GM21528 (cell line): ENCODE measurements around the gene TSSC4.
A peak's percentile ranks its signal among the peaks of the same experiment; 100 is the strongest.

Source experiments
- ATAC-seq: cut with Tn5 transposase; IDR thresholded peaks from one replicate; pipeline ENCODE4 v1.9.1; 2021; ENCODE audit warnings: mild to moderate bottlenecking, moderate library complexity; ENCODE audit not compliant: unreplicated experiment, low FRiP score

The TSSC4 gene

GRCh38 chr11:2368851-2369180 is 31.7 kb upstream of the TSSC4 start:
- no peak for ATAC-seq

- ATAC-seq: no peak
These were observed 31.2 kb upstream of the TSSC4 start for GRCh38 chr11:2369320-2369719.

- no peak for ATAC-seq
These were observed 30.7 kb upstream of the TSSC4 start for GRCh38 chr11:2369896-2370295.

DNA sequence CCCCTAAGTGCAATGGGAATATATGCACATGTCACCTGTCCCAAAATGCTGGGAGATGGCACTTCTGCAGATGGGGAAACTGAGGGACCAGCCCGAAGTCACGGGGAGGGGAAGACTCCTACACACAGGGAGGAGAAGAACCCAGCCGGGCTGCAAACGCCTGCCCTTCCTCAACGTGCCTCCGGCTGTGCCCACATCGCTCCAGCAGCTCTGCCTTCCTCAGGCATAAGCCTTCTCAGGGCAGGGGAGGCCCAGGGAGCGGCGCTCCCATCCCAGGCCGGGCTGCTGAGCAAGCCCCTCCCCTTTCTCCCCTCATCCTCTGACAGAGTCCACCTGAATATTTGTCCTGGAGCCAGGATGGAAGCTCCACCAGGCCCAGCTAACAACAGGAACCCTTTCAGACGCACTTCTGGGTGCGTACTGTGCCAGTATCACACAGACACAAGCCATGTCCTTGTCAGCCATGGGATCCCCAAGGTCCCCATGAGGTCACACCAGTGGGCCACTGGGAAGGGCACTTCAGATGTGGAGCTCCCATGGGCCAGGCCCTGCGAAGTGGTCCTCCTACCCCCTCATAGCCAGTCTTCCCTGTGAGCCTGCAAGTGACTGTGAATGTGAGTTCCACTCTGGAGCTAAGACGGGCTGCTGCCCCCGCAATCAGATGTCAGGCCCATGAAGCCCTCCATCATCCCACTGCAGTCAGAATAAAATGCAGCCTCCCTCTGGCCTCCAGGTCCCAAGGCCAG is 25.9 kb upstream of the TSSC4 start:
- no peak for ATAC-seq

- ATAC-seq: no peak
These were observed 25.2 kb upstream of the TSSC4 start for GRCh38 chr11:2375341-2375853.

GRCh38 chr11:2375964-2376551 is 24.5 kb upstream of the TSSC4 start:
- ATAC-seq: no peak

DNA sequence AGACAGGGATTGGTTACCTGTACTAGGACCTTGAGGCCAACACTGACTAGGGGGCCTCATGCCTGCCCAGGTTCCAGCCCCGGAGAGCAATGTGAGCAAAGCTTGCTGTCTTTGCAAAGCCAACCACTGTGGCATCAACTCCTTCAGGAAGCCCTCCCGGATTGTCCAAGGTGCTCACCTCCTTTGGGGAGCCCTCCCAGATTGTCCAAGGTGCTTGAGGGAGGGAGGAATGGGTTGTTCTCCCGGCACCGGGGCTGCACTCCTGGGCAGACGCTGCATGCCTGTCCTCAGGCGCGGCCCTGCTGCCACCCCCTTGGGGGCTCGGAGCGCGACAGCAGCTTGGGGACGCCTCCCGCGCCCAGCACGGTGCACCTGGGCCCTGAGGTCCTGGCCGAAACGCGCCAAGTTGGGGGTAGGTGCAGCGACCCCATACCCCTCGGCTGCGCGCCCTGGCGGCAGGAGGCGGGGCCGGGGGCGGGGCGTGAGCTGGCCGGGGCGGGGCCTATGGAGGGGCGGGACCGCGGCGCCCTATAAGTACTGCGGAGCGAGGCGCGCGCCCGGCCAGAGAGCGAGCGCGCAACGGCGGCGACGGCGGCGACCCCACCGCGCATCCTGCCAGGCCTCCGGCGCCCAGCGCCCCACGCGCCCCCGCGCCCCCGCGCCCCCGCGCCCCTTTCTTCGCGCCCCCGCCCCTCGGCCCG is 23.6 kb upstream of the TSSC4 start, which contains the start of gene CD81:
Gene CD81, plus strand, starts transcription at position 560 of the 701 bp plus-strand sequence. CDS start 240 bp downstream, outside the sequence.
- peak; percentile 51 for ATAC-seq

- peak; percentile 32 for ATAC-seq
These were observed 22.8 kb upstream of the TSSC4 start for GRCh38 chr11:2377511-2378443.

DNA sequence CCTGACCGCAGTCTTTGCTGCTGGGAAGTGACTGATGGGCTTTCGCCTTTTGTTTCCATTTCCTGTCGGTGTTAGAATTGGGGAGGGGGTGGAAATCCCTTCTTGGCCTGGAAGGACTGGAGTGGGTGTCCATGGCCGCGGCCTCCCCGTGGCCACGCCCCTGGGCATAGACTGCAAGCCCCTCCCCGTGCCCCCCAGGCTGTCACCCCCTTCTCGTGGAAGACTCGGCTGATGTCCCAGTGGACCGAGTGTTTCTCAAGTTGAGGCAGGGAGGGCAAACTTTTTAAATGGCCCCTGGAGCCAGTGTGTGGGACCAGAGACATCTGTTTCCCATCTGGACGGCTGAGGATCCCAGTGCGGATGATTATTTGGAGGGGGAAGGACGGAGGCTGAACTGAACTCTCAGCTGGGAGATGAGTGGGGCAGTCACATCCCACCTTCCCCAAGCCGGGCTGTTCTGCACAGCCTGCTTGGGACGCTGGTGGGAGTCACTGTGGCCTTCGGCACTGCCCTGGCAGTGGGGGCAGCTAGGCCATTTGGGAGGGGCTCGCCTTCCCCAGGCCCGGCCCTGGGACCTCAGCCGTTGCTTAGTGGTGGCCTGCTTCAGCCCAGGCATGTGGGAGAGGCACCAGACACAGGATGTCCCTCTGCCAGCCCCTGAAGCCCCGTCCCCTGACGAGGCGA is 21.9 kb upstream of the TSSC4 start:
- no peak for ATAC-seq

DNA sequence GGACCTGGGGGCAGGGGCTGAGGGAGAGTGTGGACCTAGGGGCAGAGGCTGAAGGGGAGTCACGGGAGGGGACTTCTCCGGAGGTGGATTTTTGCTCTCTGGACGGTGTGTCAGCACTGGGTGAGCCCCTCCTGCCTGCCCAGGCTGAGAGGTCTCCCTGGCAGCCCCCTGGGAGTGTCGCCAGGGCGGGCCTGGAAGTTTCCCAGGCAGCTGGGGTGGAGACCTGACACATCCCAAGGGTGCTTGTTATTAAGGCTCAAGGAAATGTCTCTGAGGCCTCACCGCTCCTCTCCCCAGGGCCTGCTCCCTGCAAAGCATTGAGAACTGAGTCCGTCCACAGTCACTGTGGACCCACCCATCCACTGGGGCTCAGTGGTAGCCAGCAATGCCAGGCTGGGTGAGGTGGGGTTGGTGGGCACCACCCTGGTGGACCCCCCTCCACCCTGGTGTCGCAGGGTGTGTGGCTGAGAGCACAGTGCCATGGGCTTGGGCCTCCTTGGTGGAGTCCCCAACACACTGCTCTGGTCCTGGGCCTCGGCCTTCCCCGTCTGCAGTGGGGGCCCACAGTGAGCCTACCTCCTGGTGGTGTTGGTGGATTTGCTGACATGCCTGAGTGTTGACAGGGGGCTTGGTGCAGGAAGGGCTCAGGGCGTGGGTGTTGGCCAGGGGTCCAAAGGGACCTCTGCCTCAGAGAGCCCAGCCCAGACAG is 20.9 kb upstream of the TSSC4 start:
- ATAC-seq: no peak

DNA sequence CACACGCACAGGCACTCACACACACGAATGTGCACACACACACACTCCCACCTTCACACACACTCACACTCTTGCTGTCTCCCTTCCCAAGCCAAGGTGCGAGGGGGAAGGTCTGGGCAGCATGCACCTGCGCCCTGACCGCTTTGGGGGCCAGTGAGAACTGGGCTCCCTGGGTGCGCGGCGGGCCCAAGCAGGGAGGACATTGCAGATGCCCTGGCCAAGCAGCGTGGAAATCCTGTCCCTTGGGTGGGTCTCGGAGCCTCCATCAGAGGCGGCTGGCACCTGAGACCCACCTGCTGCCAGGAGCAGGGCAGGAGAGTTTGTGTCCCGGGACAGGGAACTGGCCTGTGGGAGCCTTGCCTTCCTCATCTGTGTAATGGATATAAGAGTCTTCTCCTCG is 20.2 kb upstream of the TSSC4 start:
- no peak for ATAC-seq

- ATAC-seq: no peak
These were observed 19.7 kb upstream of the TSSC4 start for GRCh38 chr11:2380807-2381350.

GRCh38 chr11:2381494-2382128 is 18.9 kb upstream of the TSSC4 start:
- ATAC-seq: no peak

DNA sequence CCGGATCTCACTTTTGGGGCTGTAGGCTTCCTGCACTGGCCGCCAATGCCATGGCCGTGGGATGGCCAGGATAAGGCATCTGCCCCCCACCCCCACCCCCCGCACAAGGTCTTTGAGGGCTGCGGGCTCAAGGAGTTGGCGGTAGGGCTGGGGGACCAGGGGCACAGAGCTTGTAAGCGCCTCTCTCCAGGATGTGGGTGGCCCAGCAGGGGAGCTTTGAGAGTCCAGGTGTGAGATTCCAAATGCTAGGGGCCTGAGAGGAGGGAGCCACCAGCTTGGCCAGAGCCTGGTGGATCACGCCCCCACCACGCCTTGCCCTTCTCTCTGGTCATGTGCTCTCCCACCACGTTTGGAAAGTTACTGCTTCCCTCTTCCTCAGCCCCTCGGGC is 18.4 kb upstream of the TSSC4 start:
- ATAC-seq: no peak

- ATAC-seq: no peak
These were observed 17.4 kb upstream of the TSSC4 start for GRCh38 chr11:2382936-2383851.

GRCh38 chr11:2383852-2384804 is 16.4 kb upstream of the TSSC4 start:
- no peak for ATAC-seq
